DND-41 (cell line): ENCODE results near the gene DFFB.

ENCODE experiments used
- ATAC-seq: fragments of 200-7000 bp; cut with Tn5 transposase; 3 replicates; pipeline ENCODE4 v1.9.1; 2021; ENCODE audit warnings: low read depth; ENCODE audit not compliant: insufficient read depth
- DNase-seq: peaks from one replicate; pipeline ENCODE4 v3.0.0-alpha.2; 2020
- H2AFZ ChIP-seq: 2 replicates; pipeline ENCODE4 v1.6.0; 2012; ENCODE audit warnings: low read depth, low read length
- H3K27ac ChIP-seq: 2 replicates; pipeline ENCODE4 v1.5.1; 2012; ENCODE audit warnings: low read length, inconsistent platforms
- H3K27me3 ChIP-seq: fragments of 200-600 bp; sonication (generic); 2 replicates; pipeline ENCODE4 v1.6.0; 2012; ENCODE audit warnings: low read length, mild to moderate bottlenecking, inconsistent platforms; ENCODE audit not compliant: insufficient read depth, poor library complexity
- H3K36me3 ChIP-seq: 2 replicates; pipeline ENCODE4 v1.5.1; 2012; ENCODE audit warnings: low read length, inconsistent platforms; ENCODE audit not compliant: insufficient read depth
- H3K4me1 ChIP-seq: 2 replicates; pipeline ENCODE4 v1.5.1; 2012; ENCODE audit warnings: mild to moderate bottlenecking, low read length; ENCODE audit not compliant: insufficient read depth
- H3K4me2 ChIP-seq: 2 replicates; pipeline ENCODE4 v1.6.0; 2012; ENCODE audit warnings: mild to moderate bottlenecking, moderate library complexity, low read length, inconsistent platforms; ENCODE audit not compliant: insufficient read depth
- H3K4me3 ChIP-seq, 2 experiments: fragments of 200-600 bp in 1 of 2; shearing (Covaris generic) in 1 of 2; 2 replicates each; pipeline ENCODE4 v1.5.1; 2012 to 2016; ENCODE audit warnings: inconsistent platforms in 2 of 2, low read length in 2 of 2, mild to moderate bottlenecking in 2 of 2, low read depth in 1 of 2, moderate library complexity in 1 of 2
- H3K79me2 ChIP-seq: 2 replicates; pipeline ENCODE4 v1.6.0; 2012; ENCODE audit warnings: low read length, inconsistent platforms; ENCODE audit not compliant: insufficient read depth
- H3K9ac ChIP-seq: 2 replicates; pipeline ENCODE4 v1.6.0; 2012; ENCODE audit warnings: low read depth, mild to moderate bottlenecking, inconsistent platforms, low read length, moderate library complexity
- H3K9me3 ChIP-seq: 2 replicates; pipeline ENCODE4 v1.5.1; 2012; ENCODE audit warnings: low read length, moderate library complexity, mild to moderate bottlenecking, inconsistent platforms; ENCODE audit not compliant: insufficient read depth, severe bottlenecking
- H4K20me1 ChIP-seq: 2 replicates; pipeline ENCODE4 v1.6.0; 2012; ENCODE audit warnings: low read length; ENCODE audit not compliant: insufficient read depth
- EZH2 ChIP-seq: IDR thresholded peaks from 3 replicates; pipeline ENCODE4 v1.6.1; 2012; ENCODE audit warnings: borderline replicate concordance, low read depth, mild to moderate bottlenecking, moderate library complexity, low read length, inconsistent platforms; ENCODE audit not compliant: severe bottlenecking
- TF ChIP-seq, protein P1 (sequence below): IDR thresholded peaks from 2 replicates; pipeline ENCODE4 v1.5.1; 2012; ENCODE audit warnings: borderline replicate concordance, low read length, moderate library complexity, mild to moderate bottlenecking; ENCODE audit not compliant: poor library complexity, severe bottlenecking; ENCODE audit errors: extremely low read depth

DFFB gene

GRCh38 chr1:3902111-3902511 is 44.8 kb downstream of the DFFB start:
- Histone ChIP-seq H3K9ac (peak overlapping the region; percentile 30; the same call in 1 of the 2 replicates), H4K20me1 (peaks cover 3% of the 10 kb centered on the region; the same call in 1 of the 2 replicates), H2AFZ (no peak overlapping the region), H3K4me1 (peaks cover 64% of the 10 kb centered on the region), H3K9me3 (peaks cover 5% of the 10 kb centered on the region), H3K79me2 (peaks cover 30% of the 10 kb centered on the region), H3K27me3 (no peaks in the 10 kb centered on the region), H3K4me2 (peak overlapping the region; percentile 22; the same call in 1 of the 2 replicates), H3K36me3 (peaks cover 7% of the 10 kb centered on the region; the same call in 1 of the 2 replicates), H3K4me3 (no peak overlapping the region), H3K27ac (peak overlapping the region; percentile 89)
- no peak for TF ChIP-seq EZH2
- TF ChIP-seq, protein P1, sequence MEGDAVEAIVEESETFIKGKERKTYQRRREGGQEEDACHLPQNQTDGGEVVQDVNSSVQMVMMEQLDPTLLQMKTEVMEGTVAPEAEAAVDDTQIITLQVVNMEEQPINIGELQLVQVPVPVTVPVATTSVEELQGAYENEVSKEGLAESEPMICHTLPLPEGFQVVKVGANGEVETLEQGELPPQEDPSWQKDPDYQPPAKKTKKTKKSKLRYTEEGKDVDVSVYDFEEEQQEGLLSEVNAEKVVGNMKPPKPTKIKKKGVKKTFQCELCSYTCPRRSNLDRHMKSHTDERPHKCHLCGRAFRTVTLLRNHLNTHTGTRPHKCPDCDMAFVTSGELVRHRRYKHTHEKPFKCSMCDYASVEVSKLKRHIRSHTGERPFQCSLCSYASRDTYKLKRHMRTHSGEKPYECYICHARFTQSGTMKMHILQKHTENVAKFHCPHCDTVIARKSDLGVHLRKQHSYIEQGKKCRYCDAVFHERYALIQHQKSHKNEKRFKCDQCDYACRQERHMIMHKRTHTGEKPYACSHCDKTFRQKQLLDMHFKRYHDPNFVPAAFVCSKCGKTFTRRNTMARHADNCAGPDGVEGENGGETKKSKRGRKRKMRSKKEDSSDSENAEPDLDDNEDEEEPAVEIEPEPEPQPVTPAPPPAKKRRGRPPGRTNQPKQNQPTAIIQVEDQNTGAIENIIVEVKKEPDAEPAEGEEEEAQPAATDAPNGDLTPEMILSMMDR, result no peak
- DNase-seq (peak; percentile 50), ATAC-seq (no peak)

GRCh38 chr1:3902571-3903091 is 45.4 kb downstream of the DFFB start:
- peaks cover 7% of the 10 kb centered on the region; the same call in 1 of the 2 replicates for H3K36me3 ChIP-seq
- peaks cover 62% of the 10 kb centered on the region for H3K4me1 ChIP-seq
- peak overlapping the region; percentile 89 for H3K27ac ChIP-seq
- H3K79me2 ChIP-seq, result peaks cover 24% of the 10 kb centered on the region
- peak overlapping the region; percentile 13; the same call in 1 of the 2 replicates for H2AFZ ChIP-seq
- no peak for TF ChIP-seq EZH2
- TF ChIP-seq, protein P1, result no peak
- 0 out of 4 replicates have a peak overlapping the region, but pooled peaks of 1 of the 2 experiments have one; percentile 21 for H3K4me3 ChIP-seq
- no peaks in the 10 kb centered on the region for H3K27me3 ChIP-seq
- peaks cover 5% of the 10 kb centered on the region for H3K9me3 ChIP-seq
- DNase-seq (peak; percentile 25), ATAC-seq (no peak)
- peak overlapping the region; percentile 30 for H3K9ac ChIP-seq
- H3K4me2 ChIP-seq, result peak overlapping the region; percentile 49
- H4K20me1 ChIP-seq, result peaks cover 3% of the 10 kb centered on the region; the same call in 1 of the 2 replicates

DNA sequence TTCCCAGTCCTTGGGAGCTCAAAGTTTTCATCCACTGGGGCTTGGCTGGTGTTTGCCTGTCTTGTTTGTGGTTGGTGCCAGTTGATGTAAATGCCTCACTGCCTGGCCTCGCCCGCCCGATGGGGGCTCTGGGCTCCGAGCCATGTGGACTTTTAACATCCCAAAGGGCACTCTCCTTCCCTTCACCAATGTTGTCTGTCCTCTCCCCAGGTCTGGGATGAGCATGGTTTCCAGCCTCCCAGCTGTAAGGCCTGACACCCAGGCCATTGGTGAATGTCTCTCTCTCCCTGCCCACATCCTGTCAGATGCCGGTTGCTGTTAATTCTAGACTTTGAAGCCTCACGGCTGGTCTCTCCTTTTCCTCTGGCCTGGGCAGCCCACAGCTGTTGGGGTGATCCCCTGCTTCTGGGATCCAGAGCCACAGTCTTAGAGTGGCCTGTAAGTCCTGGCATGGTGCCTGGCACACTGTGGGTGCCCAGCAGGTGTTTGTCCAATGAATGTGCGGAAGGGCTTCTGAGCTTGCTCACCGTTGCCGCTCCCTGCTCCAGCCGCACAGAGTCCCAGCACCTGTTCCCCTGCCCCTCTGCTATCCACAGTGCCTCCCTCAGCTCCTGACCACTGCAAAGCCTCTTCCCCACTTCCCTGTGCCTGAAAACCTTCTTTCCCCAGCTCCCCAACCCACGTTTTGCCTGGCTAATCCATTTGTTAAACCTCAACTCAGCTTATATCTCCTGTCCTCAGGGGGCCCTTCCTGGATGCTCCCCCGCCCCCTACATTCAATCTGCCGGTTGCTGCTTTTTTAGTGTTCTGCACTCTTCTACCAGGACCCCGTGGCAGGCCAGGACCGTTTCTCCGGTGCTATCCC is 46.1 kb downstream of the DFFB start:
- H3K4me1 ChIP-seq, result peaks cover 55% of the 10 kb centered on the region
- H2AFZ ChIP-seq, result 0 out of 2 replicates have a peak overlapping the region, but pooled peaks have one; percentile 13
- H3K79me2 ChIP-seq, result peaks cover 17% of the 10 kb centered on the region
- H3K4me3 ChIP-seq, result peak overlapping the region in 1 of 2 experiments; percentile 18; a peak in 1 of 4 replicates
- H3K9me3 ChIP-seq, result peaks cover 1% of the 10 kb centered on the region
- H3K27ac ChIP-seq, result peak overlapping the region; percentile 89
- H3K27me3 ChIP-seq, result no peaks in the 10 kb centered on the region
- peak overlapping the region; percentile 30 for H3K9ac ChIP-seq
- TF ChIP-seq, protein P1, result no peak
- TF ChIP-seq EZH2, result no peak
- peak; percentile 71 for DNase-seq
- peaks cover 7% of the 10 kb centered on the region; the same call in 1 of the 2 replicates for H3K36me3 ChIP-seq
- peak overlapping the region; percentile 49 for H3K4me2 ChIP-seq
- H4K20me1 ChIP-seq, result peaks cover 3% of the 10 kb centered on the region; the same call in 1 of the 2 replicates
- 0 out of 3 replicates have a peak, but pooled peaks have one; percentile 2 for ATAC-seq
